Activated naive CD4-positive, alpha-beta T cell treated with anti-CD3 and anti-CD28 coated beads, Interleukin-2, amount 50 U/mL, for 24 hours (primary cell): ENCODE data around the gene ARHGEF28.

ENCODE experiments used
- H3K27ac Mint-ChIP-seq: one replicate; pipeline ENCODE4 v1.8.0; 2021; ENCODE audit warnings: mild to moderate bottlenecking, mixed read lengths
- H3K27me3 Mint-ChIP-seq: one replicate; pipeline ENCODE4 v1.8.0; 2021; ENCODE audit warnings: mixed read lengths
- H3K36me3 Mint-ChIP-seq: one replicate; pipeline ENCODE4 v1.8.0; 2021; ENCODE audit warnings: mixed read lengths
- H3K4me1 Mint-ChIP-seq: one replicate; pipeline ENCODE4 v1.8.0; 2021; ENCODE audit warnings: mixed read lengths
- H3K4me3 Mint-ChIP-seq: one replicate; pipeline ENCODE4 v1.8.0; 2021; ENCODE audit warnings: mild to moderate bottlenecking, mixed read lengths
- H3K9me3 Mint-ChIP-seq: one replicate; pipeline ENCODE4 v1.8.0; 2021; ENCODE audit warnings: mixed read lengths

The ARHGEF28 gene

GRCh38 chr5:73863876-73864275, 237.9 kb downstream of the ARHGEF28 start:
- Mint-ChIP-seq H3K27ac (no peak overlapping the region), H3K4me1 (no peaks in the 10 kb centered on the region), H3K27me3 (peaks cover 28% of the 10 kb centered on the region), H3K36me3 (no peaks in the 10 kb centered on the region), H3K9me3 (no peaks in the 10 kb centered on the region), H3K4me3 (no peak overlapping the region)

DNA sequence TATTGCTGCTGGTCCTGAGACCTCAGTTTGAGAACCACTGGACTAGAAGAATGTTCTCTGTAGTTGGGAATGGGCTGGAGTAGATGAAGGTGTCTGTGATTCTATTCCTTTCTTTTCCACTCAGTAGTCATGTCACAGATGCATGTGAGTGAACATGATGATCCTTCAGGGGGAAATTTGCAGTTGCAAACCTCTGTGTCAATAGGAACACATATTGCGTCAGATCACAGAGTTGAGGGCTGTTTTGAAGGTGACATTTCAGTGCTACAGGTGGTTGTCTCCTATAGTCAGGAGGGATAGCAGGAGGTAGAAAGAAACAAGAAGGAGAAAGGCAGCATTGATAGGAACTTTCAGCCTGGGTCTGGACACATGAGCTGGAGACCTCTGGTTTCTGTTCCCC, 239.3 kb downstream of the ARHGEF28 start:
- Mint-ChIP-seq H3K4me1 (no peaks in the 10 kb centered on the region), H3K27ac (no peak overlapping the region), H3K36me3 (no peaks in the 10 kb centered on the region), H3K9me3 (no peaks in the 10 kb centered on the region), H3K4me3 (no peak overlapping the region), H3K27me3 (peaks cover 23% of the 10 kb centered on the region)

- Mint-ChIP-seq H3K4me3 (no peak overlapping the region), H3K27me3 (peaks cover 14% of the 10 kb centered on the region), H3K36me3 (no peaks in the 10 kb centered on the region), H3K27ac (no peak overlapping the region), H3K9me3 (no peaks in the 10 kb centered on the region), H3K4me1 (no peaks in the 10 kb centered on the region)
These were observed 241.6 kb downstream of the ARHGEF28 start for GRCh38 chr5:73867345-73868335.

DNA sequence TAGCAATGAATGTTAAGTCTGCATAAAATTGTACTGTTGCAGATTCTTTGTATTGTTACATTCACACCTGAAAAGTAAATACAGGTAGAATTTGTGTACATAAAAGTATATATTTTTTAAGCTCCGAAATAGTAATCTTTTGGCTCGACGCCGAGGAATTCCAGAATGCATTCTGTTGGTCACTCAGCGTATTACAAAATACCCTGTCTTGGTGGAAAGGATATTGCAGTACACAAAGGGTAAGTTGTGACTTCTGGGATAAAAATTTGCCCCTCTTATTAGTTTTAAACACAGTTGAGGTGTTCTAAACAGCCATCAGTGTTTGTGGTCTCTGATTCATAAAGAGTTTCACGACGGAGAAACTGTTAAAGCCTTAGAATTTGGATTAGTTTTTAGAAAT, 257.6 kb downstream of the ARHGEF28 start:
- no peak overlapping the region for H3K4me3 Mint-ChIP-seq
- no peak overlapping the region for H3K27ac Mint-ChIP-seq
- no peaks in the 10 kb centered on the region for H3K4me1 Mint-ChIP-seq
- peaks cover 2% of the 10 kb centered on the region for H3K36me3 Mint-ChIP-seq
- peaks cover 13% of the 10 kb centered on the region for H3K27me3 Mint-ChIP-seq
- no peaks in the 10 kb centered on the region for H3K9me3 Mint-ChIP-seq

GRCh38 chr5:73887688-73888087, 261.7 kb downstream of the ARHGEF28 start:
- Mint-ChIP-seq H3K27me3 (peaks cover 17% of the 10 kb centered on the region), H3K4me1 (no peaks in the 10 kb centered on the region), H3K9me3 (no peaks in the 10 kb centered on the region), H3K36me3 (no peaks in the 10 kb centered on the region), H3K27ac (no peak overlapping the region), H3K4me3 (no peak overlapping the region)

DNA sequence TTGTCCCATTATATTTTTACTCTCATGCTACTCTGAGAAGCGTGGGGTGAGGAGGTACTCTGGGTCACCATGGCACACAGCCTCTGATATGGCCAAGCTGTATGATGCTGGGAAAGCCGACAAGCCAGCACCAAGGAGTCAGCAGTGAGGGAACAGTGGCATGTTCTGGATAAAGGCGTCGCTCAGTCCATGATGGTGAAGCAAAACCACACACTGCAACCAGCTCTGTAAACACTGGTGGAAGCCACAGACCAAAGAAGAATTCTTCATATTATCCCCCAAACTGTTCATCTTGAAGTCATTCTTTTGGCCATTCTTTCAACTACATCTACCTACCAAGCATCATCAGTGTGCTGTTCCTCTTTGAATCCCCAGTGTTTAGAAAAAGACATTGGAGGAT, 264.6 kb downstream of the ARHGEF28 start:
- Mint-ChIP-seq H3K4me1 (no peaks in the 10 kb centered on the region), H3K9me3 (no peaks in the 10 kb centered on the region), H3K27ac (no peak overlapping the region), H3K36me3 (no peaks in the 10 kb centered on the region), H3K27me3 (peaks cover 16% of the 10 kb centered on the region), H3K4me3 (no peak overlapping the region)

DNA sequence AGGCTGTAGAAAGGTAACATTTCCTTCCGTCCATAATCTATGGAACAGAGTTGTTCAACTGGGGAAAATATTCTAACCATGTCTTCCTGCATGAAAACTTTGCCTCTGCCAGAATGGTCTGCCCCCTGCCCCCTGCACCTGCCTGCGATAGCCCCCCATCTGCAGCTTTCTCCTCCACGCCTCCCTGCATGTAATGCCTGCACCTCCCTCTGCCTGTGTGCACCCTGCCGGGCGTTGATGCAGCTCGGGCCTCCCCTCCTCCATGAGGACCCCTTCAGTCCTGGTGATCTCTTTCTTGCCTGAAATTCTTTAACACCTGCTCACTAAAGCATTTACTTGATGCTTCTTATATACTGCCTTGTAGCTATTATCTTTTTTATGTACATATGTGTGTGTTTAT, 266.2 kb downstream of the ARHGEF28 start:
- Mint-ChIP-seq H3K9me3 (no peaks in the 10 kb centered on the region), H3K4me3 (no peak overlapping the region), H3K36me3 (no peaks in the 10 kb centered on the region), H3K27ac (no peak overlapping the region), H3K27me3 (peaks cover 18% of the 10 kb centered on the region), H3K4me1 (no peaks in the 10 kb centered on the region)

- Mint-ChIP-seq H3K27ac (no peak overlapping the region), H3K4me1 (no peaks in the 10 kb centered on the region), H3K27me3 (peaks cover 18% of the 10 kb centered on the region), H3K36me3 (no peaks in the 10 kb centered on the region), H3K4me3 (no peak overlapping the region), H3K9me3 (no peaks in the 10 kb centered on the region)
These were observed 266.8 kb downstream of the ARHGEF28 start for GRCh38 chr5:73892806-73893205.

DNA sequence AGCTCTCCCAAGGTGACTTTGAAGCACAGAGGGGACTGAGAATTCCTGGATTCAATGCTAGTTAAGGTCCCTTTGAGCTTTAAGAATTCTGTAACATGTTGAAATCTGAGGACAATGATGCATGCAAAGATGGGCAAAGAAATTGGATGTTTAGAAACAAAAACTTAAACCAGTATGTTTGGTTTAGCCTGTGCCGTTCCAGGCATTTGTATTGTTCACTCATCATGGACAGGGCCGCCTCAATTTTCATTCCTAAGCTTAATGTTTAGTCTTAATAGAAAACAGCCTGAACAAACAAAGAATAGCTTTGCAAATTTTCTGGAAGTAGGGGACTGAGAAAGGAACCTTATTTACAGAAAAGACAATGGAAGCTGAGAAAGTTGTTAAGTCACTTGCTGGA, 267.8 kb downstream of the ARHGEF28 start:
- H3K27me3 Mint-ChIP-seq = peaks cover 16% of the 10 kb centered on the region
- no peak overlapping the region for H3K27ac Mint-ChIP-seq
- no peaks in the 10 kb centered on the region for H3K36me3 Mint-ChIP-seq
- H3K9me3 Mint-ChIP-seq = no peaks in the 10 kb centered on the region
- H3K4me1 Mint-ChIP-seq = no peaks in the 10 kb centered on the region
- H3K4me3 Mint-ChIP-seq = no peak overlapping the region

DNA sequence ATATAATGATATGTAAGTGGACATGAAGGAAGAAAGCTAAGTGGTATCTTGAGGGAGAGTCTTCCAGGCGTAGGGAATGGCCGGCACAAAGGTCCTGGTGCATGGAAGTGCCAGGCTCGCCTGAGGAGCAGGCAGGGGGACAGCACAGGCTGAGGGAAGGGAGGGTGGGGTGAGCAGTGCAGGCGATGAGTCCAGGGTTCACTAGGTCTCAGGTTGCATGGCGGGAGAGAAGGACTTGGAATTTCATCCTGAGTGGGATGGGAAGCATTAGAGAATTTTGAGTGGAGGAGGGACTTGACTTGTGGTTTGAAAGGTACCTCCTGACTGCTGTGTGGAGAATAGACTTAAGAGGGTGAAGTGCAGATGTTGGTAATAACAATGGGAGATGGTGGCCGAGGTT, 268.9 kb downstream of the ARHGEF28 start:
- Mint-ChIP-seq H3K36me3 (no peaks in the 10 kb centered on the region), H3K4me3 (no peak overlapping the region), H3K27me3 (peaks cover 17% of the 10 kb centered on the region), H3K9me3 (no peaks in the 10 kb centered on the region), H3K27ac (no peak overlapping the region), H3K4me1 (no peaks in the 10 kb centered on the region)

DNA sequence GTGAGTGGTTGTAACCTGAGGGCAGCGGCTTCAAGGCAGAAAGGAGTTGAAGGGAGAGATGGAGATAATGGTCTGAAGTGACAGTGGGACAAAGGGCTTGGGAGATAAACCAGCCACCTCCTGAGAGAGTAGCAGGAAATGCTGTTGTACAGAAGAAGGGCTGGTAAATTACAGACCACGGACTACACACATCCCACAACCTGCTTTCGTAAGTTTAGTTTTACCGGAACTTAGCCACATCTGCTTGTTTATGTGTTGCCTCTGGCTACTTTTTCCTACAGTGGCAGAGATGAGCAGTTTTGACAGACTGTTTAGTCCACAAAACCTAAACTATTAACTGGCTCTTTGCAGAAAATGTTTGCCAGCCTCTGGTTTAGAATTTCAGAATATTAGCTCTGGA, 269.5 kb downstream of the ARHGEF28 start:
- no peaks in the 10 kb centered on the region for H3K4me1 Mint-ChIP-seq
- no peak overlapping the region for H3K4me3 Mint-ChIP-seq
- H3K36me3 Mint-ChIP-seq = no peaks in the 10 kb centered on the region
- no peak overlapping the region for H3K27ac Mint-ChIP-seq
- no peaks in the 10 kb centered on the region for H3K9me3 Mint-ChIP-seq
- H3K27me3 Mint-ChIP-seq = peaks cover 15% of the 10 kb centered on the region

- Mint-ChIP-seq H3K27me3 (peaks cover 16% of the 10 kb centered on the region), H3K4me1 (no peaks in the 10 kb centered on the region), H3K9me3 (no peaks in the 10 kb centered on the region), H3K36me3 (no peaks in the 10 kb centered on the region), H3K27ac (no peak overlapping the region), H3K4me3 (no peak overlapping the region)
These were observed 270.1 kb downstream of the ARHGEF28 start for GRCh38 chr5:73896097-73896496.

GRCh38 chr5:73896668-73897067, 270.7 kb downstream of the ARHGEF28 start:
- H3K27me3 Mint-ChIP-seq = peaks cover 20% of the 10 kb centered on the region
- H3K9me3 Mint-ChIP-seq = no peaks in the 10 kb centered on the region
- H3K27ac Mint-ChIP-seq = no peak overlapping the region
- H3K36me3 Mint-ChIP-seq = no peaks in the 10 kb centered on the region
- no peaks in the 10 kb centered on the region for H3K4me1 Mint-ChIP-seq
- no peak overlapping the region for H3K4me3 Mint-ChIP-seq

DNA sequence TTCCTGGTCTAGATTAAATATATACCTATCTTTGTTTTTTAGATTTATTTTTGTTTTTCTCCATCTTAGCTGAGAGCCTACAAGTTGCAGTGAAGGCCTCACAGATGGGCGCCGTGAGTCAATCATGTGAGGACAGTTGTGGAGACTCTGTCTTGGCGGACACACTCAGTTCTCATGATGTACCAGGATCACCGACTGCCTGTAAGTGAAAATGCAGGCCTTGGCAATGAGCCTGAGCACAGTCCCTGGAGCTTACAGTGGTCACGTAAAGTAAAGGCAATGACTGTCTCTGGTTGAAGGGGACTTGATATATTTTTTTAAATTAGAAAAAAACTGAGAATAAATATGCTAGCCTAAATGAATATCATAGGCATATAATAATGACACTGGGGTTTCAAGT, 271.9 kb downstream of the ARHGEF28 start:
- Mint-ChIP-seq H3K4me1 (no peaks in the 10 kb centered on the region), H3K27me3 (peaks cover 14% of the 10 kb centered on the region), H3K4me3 (no peak overlapping the region), H3K27ac (no peak overlapping the region), H3K9me3 (no peaks in the 10 kb centered on the region), H3K36me3 (no peaks in the 10 kb centered on the region)

DNA sequence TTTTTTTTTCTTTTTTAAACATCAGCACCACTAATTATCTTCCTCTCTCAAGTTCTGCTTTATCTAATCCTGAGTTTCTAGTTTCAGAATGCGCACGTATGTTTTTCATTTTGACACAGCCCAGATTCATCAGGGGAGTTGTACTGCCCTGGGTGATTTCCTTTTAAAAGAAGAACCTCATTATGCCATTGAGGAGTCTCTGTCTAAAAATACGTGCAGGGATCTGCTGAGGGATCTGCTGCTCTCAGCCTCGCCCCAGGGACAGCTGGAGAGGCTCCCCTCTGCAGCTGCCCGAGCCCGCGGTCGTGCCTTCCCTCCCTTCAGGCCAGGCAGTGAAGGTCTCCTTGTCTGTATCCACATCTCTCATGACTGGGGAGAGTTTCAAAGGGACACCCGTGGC, 273.1 kb downstream of the ARHGEF28 start:
- Mint-ChIP-seq H3K27ac (no peak overlapping the region), H3K4me3 (no peak overlapping the region)

GRCh38 chr5:73899916-73900315, 273.9 kb downstream of the ARHGEF28 start:
- H3K4me3 Mint-ChIP-seq = no peak overlapping the region
- H3K27ac Mint-ChIP-seq = no peak overlapping the region
- H3K4me1 Mint-ChIP-seq = no peaks in the 10 kb centered on the region
- H3K27me3 Mint-ChIP-seq = peaks cover 14% of the 10 kb centered on the region
- no peaks in the 10 kb centered on the region for H3K9me3 Mint-ChIP-seq
- no peaks in the 10 kb centered on the region for H3K36me3 Mint-ChIP-seq

More for the DNA sequence above, 273.1 kb downstream of the ARHGEF28 start:
- Mint-ChIP-seq H3K27me3 (peaks cover 14% of the 10 kb centered on the region), H3K4me1 (no peaks in the 10 kb centered on the region), H3K9me3 (no peaks in the 10 kb centered on the region), H3K36me3 (no peaks in the 10 kb centered on the region)
